ENCODE measurements around the gene BRAF.
"Not testable (repeated sequence)": the region's sequence is repeated elsewhere in the genome, so short reads cannot be mapped to it uniquely, and the experiment has no call there.

The BRAF gene

DNA sequence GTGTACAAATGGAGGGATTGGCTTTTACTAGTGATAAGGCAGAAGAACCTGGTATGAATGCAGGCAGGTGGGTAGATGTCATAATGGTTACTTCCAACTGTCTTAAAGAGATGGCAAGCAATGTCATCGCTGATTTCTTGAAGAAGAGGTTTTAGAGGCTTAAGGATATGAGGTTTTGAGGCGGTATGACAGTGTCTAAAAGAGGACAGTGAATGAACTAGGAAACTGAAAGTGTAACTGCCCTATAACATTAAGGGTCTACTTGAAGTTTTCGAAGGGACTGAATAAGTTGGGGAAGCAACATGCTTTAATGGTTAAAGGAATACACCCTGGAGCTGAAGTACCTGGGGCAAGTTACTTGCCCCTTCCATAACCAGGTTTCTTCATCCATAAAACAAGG is 157.3 kb downstream of the BRAF start:
- no peak for DNase-seq

DNA sequence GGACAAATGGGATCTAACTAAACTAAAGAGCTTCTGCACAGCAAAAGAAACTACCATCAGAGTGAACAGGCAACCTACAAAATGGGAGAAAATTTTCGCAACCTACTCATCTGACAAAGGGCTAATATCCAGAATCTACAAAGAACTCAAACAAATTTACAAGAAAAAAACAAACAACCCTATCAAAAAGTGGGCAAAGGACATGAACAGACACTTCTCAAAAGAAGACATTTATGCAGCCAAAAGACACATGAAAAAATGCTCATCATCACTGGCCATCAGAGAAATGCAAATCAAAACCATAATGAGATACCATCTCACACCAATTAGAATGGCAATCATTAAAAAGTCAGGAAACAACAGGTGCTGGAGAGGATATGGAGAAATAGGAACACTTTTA is 159.3 kb downstream of the BRAF start:
- not testable (repeated sequence) for DNase-seq

DNA sequence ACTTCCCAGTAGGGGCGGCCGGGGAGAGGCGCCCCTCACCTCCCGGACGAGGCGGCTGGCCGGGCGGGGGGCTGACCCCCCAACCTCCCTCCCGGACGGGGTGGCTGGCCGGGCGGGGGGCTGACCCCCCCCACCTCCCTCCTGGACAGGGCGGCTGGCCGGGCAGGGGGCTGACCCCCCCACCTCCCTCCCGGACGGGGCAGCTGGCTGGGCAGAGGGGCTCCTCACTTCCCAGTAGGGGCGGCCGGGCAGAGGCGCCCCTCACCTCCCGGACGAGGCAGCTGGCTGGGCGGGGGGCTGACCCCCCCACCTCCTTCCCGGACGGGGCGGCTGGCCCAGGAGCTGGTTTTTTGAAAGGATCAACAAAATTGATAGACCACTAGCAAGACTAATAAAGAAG is 161.6 kb downstream of the BRAF start:
- not testable (repeated sequence) for DNase-seq

DNA sequence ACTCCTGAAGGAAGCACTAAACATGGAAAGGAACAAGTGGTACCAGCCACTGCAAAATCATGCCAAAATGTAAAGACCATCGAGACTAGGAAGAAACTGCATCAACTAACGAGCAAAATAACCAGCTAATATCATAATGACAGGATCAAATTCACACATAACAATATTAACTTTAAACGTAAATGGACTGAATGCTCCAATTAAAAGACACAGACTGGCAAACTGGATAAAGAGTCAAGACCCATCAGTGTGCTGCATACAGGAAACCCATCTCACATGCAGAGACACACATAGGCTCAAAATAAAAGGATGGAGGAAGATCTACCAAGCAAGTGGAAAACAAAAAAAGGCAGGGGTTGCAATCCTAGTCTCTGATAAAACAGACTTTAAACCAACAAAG is 163.4 kb downstream of the BRAF start:
- not testable (repeated sequence) for DNase-seq

DNA sequence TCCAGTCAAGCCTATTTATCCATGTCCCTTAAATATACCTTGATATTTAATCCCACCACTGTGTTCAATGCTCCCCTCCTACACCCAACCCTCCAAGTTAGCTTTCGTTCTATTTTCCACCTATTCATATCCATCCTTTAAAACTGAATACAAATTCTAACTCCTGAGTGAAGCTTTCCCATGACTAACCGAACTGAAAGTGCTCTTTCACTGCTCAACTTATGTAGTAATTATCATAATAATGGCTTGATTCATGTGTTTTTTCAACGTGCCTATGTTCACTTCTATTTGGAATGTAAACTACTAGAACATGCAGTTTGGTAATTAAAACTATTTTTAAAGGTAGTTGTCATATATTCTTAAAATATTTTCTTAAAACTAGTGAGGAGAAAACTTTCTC is 170.2 kb downstream of the BRAF start:
- no peak for DNase-seq

DNA sequence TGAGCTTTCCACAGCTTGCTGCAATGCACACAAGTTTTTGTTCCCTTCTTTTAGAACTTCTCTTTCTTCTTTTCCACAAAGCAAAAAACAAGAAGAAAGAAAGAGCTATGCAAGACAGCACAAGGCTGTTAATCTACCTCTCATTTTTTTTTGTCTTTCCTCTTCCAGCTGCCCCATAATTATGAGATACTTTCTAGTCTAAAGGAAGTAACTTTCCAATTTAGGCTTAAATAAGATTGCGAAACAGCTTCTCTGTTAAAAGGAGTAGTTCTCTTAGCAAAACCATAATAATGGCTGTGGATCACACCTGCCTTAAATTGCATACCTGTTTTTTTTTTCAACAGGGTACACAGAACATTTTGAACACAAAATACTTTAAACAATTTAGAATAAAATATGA is 172.2 kb downstream of the BRAF start:
- DNase-seq, result no peak

DNA sequence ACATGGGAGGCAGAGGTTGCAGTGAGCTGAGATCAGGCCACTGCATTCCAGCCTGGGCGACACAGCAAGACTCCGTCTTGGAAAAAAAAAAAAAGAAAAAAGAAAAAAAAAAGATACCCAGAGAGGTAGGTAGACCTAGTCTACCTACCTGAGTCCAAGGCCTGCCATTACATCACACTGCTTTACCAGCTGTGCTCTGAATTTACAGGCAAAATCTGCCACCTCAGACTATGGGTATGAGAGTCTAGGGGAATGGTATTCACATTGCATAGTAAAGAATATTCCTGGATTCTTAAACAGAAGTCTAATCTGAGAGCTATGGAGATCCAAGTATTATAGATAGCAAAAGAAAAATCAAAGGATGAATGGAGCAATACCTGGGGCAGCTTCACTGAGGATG is 178.0 kb downstream of the BRAF start:
- DNase-seq, result no peak

DNA sequence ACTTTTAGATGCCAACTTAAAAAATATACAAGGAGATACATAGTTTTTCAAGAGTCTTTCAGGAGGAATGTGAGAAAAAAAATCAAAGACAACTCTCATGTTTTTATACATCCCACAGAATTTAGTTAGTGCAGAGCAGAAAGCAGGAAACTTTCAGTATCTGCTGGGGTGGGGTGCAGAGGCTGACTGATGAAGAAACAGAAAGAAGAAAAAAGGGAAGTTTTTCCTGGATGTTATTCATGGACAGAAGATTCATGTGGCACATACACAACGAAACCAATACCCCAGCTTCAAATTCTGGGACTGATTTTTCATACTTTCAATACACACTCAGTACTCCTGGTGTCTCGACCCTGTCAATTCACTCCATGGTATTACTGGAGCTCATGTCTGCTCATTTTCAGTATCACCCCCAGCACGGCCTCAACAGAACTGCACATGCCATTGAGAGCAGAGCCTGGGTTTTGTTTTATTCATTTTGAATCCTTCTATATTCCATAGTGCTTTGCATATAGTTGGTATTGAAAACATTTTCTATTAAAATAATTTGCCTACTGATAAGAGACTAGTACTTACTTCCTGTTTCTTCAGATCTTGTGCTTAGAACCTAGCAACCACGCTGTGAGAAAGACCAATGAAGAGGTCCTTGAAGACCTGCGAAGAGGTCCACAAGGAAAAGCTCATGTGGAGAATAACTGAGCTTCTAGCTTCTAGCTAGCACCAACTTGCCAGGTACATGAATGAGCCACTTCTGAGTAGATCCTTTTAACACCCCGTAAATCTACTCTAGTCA is 179.3 kb downstream of the BRAF start:
- no peak for DNase-seq

DNA sequence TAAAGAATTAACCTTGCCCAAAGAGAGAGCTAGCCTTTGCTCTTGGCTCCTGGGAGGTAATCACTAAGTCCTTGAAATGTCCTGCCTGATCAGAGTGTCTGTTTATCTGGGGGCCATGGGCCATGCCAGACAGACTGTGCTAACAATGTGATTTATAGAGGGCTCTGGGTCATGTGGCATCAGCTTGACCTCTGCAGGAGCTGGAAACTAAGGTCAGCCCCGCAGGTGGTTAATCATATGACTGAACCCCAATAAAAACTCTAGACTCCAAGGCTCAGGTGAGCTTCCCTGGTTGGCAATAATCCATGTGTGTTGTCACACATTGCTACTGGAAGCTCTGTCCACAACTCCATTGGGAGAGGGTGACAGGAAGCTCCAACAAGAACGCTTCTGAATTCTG is 180.7 kb downstream of the BRAF start:
- no peak for DNase-seq

DNA sequence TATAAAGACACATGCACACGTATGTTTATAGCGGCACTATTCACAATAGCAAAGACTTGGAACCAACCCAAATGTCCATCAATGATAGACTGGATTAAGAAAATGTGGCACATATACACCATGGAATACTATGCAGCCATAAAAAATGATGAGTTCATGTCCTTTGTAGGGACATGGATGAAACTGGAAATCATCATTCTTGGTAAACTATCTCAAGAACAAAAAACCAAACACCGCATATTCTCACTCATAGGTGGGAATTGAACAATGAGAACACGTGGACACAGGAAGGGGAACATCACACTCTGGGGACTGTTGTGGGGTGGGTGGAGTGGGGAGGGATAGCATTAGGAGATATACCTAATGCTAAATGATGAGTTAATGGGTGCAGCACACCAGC is 181.5 kb downstream of the BRAF start:
- not testable (repeated sequence) for DNase-seq

DNA sequence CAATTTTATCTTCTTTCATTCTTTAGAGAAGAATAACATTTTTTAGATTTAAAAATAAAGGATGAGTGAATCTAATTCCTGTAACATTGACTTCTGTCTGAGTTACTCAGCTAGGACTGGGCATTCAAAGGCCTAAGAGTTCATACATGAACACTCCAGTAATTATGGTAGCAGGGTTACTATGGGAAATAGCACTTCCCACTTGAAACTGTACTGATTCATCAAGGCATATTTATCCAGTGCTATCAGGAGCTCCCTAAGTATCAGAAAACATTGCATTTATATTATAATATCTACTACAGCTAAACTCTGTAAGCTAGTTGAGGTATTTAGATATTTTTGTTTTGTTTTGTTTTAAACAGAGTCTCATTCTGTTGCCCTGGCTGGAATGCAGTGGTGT is 186.4 kb downstream of the BRAF start:
- no peak for DNase-seq

DNA sequence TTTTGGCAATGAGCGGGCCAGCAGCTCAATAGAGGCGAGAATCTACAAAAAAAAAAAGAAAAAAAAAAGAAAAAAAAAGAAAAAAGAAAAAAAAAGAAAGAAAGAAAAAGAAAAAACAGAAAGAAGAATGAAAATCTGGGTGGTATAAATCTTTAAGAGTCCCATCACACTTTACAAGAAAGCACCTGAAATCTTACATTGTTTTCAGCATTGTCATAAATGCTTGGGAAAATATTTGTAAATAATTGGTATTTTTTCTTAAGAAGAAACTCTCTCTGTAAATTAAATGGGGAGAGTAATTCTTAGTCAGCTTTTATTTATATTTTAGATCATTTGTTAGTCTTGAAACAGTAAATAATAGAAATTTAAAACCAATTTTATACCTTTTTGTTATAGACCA is 190.0 kb downstream of the BRAF start:
- no peak for DNase-seq

DNA sequence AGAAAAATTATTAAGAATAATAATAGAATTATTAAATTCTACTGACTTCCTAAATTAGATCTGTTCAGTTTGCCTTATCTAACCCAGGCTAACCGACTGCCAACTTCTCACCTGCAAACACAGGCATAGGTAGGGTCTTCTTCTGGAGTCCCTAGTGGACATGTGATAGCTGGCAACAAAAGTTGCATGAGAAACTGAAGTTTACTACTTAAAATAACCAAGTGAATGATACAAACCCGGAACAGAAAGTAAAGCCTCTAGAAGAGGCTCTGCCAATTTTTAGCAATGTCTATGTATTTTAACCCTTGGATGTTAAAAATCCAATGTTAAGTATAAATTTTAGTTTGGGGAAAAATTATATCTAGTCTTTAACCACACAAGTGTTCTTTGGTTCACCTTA is 190.6 kb downstream of the BRAF start:
- DNase-seq, result no peak

DNA sequence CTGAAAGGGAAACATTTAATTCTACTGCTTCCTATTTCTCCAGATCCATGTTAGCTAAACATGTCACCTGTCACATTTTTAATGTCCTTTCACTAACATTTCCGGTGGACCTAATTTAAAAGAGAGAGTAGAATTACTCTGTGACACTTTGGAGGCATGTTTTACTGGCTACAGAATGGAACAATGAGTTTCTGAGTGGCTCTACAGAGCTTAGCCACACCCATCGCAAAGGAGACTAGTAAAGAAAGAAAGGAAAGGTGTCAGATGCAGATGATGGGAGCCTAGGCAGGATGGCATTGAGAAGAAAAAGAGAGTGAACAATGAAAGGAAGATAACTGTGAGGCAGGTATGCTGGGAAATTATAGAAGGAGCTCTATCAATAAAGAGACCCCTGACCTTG is 192.3 kb downstream of the BRAF start:
- no peak for DNase-seq

DNA sequence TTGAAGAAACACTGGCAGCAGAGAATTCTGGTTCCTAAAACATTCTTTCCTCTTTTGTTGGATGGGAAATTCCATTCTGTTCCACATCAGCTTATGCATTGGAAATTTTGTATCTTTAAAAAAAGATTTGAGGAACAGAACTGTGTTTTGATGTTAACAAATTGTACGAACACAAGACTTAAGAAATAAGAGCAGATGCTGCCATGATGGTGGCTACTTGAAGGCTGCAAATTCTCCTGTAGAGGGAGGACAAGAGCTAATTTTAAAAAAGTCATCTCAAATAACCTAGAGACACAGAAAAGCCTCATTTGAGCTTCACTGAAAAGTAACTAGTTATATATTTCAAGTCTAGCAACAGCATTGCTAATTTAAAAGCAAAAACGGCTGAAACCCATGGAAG is 198.4 kb downstream of the BRAF start:
- no peak for DNase-seq

DNA sequence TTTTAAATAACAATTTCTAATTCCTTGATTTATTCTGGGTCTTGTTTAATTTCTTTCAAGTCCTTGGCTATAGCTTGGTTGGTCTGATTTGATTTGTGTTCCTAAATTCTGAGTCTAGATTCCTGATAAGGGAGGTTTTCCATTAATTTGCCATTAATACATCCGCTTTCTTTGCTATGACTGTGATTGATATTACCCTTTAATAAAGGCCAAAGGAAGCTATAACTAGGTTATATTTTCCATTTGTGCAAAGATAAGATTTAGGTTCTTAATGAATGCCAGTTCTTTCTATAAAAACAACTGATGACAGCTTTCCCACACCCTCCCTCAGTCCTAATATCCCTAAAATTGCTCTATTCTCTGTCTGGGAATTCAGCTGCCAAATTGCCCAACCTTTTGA is 200.0 kb downstream of the BRAF start:
- no peak for DNase-seq

DNA sequence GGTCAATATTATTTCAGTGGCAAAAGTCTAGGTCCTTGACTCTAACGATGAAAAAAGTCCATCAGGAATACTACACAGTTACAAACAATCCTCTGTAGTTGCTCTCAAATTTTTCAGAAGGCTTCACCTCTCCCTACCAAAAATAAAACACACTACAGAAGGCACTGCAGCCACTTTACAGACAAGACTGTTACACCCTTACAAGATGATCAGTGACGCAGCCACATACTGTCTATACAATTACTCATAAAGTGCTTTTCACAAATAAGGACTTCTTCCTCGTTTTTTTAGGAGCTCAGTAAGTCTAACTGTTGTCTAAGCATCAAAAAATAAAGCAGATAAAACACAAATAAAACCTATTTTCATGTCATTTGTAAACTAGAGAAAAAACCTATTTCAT is 201.2 kb downstream of the BRAF start:
- DNase-seq, result no peak

DNA sequence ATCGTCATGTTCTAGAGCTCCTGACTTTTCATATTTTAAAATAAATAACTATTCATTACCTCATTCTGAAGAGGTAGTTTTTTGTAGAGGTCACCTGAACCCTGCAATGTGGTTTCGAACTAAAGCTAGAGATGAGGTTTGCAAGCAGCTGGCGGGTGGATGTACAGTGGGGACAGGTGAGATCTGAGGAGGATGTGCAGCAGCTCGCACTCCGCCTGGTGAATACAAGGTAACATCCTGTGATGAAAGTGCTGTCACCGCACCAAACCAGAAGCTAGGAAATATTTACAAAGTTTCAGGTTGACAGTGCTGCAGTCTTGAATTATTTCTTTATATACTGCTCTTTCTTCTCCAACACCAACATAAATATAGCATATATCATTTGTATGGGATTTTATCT is 201.7 kb downstream of the BRAF start:
- peak in 1 of 2 donors; percentile 24 for DNase-seq

DNA sequence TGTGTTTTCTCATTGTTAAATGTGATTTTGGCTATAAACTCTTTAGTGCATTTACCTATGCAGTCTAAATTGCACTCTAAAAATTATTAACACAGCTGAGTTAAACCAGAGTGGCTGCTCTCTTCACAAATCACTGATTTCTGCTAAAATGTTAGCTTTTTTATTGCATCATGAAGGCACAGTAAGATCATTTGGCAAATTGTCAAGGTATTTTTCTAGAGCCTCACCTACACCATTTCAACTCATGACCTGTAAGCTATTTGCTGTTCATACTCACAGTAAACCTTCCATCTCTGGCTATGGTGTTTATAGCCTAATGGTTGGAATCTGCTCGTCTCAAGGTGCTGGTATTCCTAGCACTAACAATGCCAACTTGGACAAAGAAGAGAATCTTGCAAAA is 202.5 kb downstream of the BRAF start:
- DNase-seq, result no peak

DNA sequence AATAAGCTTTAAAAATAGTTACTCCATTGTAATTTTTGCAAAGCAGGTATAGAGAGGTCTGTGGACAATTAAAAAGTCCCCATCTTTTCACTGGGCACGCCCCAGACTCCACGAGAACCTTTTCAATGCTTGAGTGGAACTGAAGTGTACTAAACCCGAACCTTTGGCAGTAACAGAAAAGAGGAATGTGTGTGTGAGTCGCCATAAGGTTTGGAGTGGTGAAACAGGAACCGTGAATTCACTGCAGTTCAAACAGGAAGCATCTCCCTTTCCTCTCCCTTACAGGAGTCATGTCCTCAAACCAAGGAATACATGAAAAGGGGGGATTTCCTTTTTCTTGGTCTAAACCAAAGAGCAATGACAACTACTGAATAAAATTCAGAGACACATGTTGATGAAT is 205.0 kb downstream of the BRAF start:
- DNase-seq, result no peak

DNA sequence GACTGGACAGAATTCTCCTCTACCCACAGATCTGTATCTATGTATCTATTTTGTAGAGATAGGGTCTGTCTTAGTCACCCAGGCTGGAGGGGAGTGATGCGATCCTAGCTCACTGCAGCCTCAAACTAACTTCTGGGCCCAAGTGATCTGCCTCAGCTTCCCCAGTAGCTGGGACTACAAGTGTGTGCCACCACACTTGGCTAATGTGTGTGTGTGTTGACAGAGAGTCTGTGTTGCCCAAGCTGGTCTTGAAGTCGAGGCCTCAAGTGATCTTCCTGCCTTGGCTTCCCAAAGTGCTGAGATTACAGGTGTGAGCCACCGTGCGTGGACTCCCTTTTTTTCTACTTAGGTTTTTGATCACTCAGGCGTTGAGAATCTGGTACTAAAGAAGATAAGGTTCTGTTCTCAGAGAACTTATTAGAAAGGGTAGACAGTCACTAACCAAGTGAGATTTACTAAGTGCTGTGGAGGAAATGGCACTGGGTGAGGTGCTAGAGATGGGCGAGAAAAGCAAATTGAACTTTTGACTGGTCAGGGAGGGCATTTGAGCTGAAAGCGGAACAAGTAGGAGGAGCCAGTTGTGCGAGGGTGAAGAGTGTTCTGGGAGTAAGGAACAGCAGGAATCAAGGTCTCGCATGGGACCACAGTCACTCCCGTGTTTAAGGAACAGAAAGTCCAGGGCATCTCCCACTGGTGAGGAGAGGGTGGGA is 210.2 kb downstream of the BRAF start:
- no peak for DNase-seq

DNA sequence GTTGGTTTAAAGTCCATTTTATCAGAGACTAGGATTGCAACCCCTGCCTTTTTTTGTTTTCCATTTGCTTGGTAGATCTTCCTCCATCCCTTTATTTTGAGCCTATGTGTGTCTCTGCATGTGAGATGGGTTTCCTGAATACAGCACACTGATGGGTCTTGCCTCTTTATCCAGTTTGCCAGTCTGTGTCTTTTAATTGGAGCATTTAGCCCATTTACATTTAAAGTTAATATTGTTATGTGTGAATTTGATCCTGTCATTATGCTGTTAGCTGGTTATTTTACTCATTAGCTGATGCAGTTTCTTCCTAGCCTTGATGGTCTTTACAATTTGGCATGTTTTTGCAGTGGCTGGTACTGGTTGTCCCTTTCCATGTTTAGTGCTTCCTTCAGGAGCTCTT is 212.3 kb downstream of the BRAF start:
- DNase-seq, result not testable (repeated sequence)

DNA sequence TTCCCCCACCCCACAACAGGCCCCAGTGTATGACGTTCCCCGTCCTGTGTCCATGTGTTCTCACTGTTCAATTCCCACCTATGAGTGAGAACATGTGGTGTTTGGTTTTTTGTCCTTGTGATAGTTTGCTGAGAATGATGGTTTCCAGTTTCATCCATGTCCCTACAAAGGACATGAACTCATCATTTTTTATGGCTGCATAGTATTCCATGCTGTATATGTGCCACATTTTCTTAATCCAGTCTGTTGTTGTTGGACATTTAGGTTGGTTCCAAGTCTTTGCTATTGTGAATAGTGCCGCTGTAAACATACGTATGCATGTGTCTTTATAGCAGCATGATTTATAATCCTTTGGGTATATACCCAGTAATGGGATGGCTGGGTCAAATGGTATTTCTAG is 216.0 kb downstream of the BRAF start:
- DNase-seq, result not testable (repeated sequence)

DNA sequence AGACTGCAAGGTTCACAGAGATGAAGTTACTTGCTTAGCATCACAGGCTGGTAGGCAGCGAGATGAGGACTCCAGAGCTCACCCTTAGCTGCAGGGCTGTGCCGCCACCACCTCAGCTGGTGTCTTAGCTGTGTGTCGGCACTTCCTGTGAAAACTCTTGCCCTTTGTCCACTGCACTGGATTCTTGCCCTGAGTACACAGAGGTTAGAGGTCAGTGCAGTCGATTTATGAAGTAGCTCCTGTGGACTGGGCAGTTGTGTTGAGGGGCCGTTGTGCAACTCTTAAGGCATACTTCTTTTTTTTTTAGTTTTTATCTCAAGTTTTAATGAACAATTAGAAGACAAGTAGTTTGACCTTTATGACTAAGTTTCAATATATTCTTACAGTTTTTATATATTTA is 217.6 kb downstream of the BRAF start:
- DNase-seq, result no peak

DNA sequence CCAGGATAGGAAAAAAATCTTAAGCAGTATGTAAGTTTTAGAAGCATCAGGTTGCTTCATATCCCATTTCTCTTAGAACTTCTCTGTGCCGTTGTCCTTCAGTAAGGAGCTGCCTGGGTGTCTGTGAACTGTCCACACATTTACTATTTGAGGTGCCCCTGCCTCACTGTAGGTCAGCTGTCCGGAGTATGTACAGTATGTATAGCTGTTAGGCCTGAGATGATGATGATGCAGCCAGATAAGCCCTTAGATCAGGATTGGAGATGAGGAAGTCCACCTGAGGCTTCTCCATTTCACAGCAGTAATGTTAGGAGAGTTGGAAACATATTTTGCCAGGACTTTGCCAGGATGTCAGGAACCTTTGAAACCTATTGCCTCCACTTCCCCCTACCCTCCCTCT is 220.5 kb downstream of the BRAF start:
- no peak for DNase-seq

All from stimulated activated CD4-positive, alpha-beta T cell treated with anti-CD3 and anti-CD28 coated beads, Interleukin-2, amount 100 ng/mL, for 24 hours (primary cell).